NCI-H2196 (cell line): ENCODE data around the gene PRPSAP2.

Source experiments
- DNase-seq: peaks from one replicate; lab custom pipeline; 2025; ENCODE audit not compliant: unreplicated experiment; lab: John Stamatoyannopoulos, UW

Gene PRPSAP2

DNA sequence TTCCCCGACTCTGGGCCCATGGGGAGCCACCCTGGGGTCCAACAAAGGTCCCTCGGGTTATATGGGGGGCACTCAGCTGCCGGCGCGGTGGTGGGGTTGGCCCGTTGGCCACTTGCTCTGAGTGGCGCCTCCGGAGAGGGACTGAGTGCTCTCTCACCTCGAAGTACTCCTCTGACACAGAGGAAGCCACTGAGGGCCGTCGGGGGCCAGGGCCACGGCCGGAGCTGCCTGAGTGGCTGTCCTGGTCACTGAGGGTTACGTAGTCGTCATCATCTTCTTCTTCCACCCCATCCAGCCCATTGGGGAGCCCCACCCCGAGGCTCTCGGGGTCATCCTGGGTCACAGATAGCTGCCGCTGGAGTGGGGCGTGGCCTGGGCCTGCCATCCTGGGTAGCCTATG, 119.7 kb downstream of the PRPSAP2 start:
- DNase-seq: no peak

DNA sequence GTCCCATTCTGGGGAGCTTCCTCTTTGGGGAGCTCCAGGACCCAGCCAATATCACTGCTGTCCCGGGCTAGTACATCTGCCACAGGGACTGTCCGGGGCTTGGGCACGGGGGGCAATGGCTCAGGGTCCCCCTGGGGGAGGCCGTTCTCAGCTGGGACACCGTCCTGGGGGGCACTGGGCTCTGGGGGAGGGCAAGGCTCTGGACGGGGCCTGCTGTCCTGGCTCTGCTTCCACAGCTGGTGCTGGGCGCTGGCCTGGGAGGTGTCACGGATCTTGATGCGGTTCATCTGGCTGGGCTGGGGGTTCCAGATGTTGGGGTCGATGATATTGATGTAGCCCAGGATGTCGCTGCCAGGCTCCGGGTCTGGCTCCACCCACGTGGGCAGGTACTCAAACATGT, 120.1 kb downstream of the PRPSAP2 start:
- no peak for DNase-seq

DNA sequence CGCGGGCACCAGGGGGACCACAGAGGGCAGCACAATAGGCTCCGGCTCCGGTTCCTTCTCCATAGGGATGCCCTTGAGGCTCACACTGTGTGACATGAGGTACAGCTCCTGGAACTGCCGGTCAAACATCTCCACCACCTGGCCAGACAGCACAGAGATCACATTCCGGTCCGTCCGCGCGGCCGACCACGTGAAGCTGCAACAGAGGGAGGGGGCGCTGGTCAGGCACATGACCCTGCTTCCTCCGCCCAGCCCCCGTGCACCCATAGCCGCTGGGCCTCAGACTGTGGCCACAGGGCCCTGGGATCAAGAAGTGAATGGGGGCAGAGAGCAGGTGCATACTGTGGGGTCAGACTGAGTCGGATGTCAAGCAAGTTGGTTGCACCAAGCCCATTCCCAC, 120.7 kb downstream of the PRPSAP2 start:
- DNase-seq: no peak
